GM12878 (cell line): ENCODE measurements around the gene JADE2.

Experiments
- PAX5 ChIP-seq: IDR thresholded peaks from 2 replicates; pipeline ENCODE4 v1.6.1; 2011; ENCODE audit warnings: low read depth, low read length, borderline replicate concordance
- POLR2A ChIP-seq: IDR thresholded peaks from 2 replicates; pipeline ENCODE4 v1.6.1; 2011; ENCODE audit warnings: low read depth, mild to moderate bottlenecking, low read length
- POLR2AphosphoS5 ChIP-seq: IDR thresholded peaks from 2 replicates; pipeline ENCODE4 v1.6.1; 2011; ENCODE audit warnings: mild to moderate bottlenecking, low read length, inconsistent platforms
- SREBF1 ChIP-seq: IDR thresholded peaks from 2 replicates; pipeline ENCODE4 v1.6.1; 2012; ENCODE audit warnings: mild to moderate bottlenecking, low read length

DNA sequence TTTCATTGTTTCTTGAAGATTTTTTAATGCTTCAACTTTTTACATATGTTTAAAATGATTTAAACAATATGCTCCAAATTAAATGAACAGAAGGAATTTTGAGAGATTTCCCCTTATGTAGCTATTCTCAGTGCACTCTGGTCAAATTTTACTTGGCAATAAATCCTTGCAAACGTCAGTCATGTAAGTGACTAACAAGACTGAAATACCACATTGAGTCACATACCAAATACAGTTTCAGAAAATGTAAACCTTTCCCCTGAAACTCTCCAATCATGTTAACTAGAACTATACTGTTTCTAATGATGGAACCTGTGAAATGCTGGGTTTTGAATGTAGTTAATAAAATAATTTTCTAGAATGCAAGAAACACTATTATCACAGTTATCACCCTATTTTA is 77.6 kb downstream of the JADE2 start:
- TF ChIP-seq POLR2A (no peak), POLR2AphosphoS5 (no peak), SREBF1 (no peak), PAX5 (no peak)
